Head of caudate nucleus (tissue), 42 donors: ENCODE data around the gene ABCA4.

Experiments used
- DNase-seq, 42 donors: peaks; one replicate each; pipeline versions ENCODE4 v3.0.0 to v3.0.0-alpha.2; 2020 to 2021; ENCODE audit warnings: mixed read lengths in 7 of 42
- intact Hi-C: fragments of 100-400 bp; cut with DNase I; formaldehyde crosslinking; loops from one replicate; pipeline ENCODE4 v1.15.0; 2022

The ABCA4 gene

DNA sequence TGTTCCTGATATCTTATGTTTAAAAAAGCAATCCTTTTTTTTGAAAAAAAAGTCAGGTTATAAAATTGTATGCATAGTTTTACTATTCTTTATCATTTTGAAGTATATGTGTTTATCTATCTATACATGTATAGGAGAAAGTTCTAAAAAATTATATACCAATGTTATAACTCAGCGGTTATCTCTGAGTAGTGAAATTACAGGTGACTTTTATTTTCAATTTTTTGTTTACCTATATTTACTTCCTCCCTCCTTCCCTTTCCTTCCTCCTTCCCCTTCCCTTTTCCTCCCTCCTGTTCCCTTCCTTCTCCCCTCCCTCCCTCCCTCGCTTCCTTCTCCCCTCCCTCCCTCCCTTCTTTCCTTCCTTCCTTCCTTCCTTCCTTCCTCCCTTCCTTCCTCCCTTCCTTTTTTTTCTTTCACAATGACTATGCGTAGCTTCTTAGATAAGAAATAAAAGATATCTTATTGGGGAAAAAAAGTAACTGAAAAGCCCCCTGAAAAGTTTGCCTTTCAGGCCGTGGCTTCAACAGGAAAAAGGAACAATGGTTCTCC lies 77.1 kb downstream of the ABCA4 start:
- DNase-seq = no peak
- intact Hi-C loops = no loop called here

DNA sequence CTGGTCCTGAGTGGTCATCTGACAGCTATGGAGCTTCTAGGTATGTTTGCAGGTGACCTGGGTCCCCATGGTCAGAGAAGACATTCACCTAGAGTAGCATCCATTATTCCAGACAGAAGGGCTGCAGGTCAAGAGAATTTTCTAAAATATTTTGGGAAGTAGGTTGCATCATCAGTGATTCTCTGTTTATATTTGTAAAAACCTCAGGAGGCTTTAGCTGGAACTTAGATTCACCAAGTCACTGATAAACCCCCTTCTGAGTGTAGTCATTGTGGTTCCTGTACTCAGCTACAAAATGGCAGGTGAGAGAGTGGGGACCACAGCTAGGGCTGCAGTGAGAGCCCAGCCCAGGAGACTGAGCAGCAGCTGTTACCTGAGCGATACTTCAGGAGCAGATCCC lies 78.6 kb downstream of the ABCA4 start:
- DNase-seq = no peak
- intact Hi-C loops = no loop called here

DNA sequence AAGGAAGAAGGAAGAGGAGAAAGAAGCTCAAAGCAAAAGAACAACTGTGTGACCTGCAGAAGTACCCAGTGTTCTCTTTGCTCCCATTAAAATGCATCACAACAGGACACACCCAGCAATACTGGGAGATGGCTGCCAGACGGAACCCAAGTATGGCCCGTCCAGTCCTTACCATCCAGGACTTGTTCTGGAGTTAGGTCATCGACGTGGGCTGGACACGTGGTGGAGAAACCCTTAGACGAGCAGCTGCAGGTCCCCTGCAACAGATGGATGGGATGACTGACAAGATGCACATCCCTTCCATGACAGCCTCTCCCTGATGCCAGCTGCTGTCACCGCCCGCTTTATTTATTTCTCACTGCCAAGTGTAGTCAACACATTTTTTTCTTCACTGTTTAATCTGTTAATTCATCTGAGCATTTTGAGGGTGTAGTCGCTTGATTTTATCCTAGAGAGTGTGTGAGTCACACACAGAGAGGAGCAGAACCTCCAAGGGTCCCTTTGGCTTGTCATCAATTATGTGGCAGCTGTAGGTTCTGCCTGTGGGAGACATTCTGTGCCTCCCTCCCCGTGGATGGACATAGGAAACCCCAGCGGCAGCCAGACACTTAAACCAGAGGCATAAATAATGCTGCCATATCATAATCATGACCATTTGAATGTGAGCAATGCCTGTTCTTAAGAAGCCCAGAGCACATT lies 80.9 kb downstream of the ABCA4 start:
- intact Hi-C loops = no loop called here
- no peak for DNase-seq

DNA sequence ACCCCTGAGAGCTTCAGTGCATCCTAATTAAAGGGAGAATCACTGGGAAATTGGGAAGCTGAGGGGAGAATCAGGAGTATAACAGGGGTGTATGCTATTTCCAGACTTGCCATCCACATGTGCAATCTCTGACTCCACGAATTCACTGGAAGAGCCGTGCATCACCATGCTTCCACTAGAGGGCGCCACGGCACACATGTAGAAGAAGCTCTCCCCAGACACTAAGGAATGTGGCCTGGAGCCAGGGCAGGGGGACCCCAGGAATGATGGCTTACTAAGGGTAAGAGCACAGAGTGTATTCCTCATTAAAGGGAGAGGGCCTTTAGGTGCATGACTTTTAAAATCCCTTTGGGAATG lies 81.5 kb downstream of the ABCA4 start:
- peak in 41 of 42 donors; percentile 44 to 88 (median 72) for DNase-seq
- intact Hi-C loops = no loop called here

DNA sequence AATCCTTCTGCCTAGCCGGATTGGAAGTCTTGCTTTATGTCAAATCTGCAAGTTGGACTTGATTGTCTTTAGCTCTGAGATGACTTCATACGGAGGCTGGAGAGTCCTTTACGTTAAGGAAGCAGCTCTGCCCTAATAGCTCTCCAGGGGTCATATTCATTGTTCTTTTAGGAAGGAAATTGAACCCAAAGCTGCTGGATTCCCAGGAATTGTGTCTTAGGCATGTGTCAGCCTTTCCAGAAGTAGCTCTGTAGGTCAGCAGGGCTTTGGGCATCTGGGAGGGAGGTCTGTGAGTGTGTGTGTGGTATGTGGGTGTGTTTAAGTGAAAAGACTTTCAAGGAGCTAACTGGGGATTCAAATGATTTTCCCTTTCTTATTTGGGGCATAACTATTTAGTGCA lies 82.4 kb downstream of the ABCA4 start:
- intact Hi-C loops = no loop called here
- DNase-seq = no peak

DNA sequence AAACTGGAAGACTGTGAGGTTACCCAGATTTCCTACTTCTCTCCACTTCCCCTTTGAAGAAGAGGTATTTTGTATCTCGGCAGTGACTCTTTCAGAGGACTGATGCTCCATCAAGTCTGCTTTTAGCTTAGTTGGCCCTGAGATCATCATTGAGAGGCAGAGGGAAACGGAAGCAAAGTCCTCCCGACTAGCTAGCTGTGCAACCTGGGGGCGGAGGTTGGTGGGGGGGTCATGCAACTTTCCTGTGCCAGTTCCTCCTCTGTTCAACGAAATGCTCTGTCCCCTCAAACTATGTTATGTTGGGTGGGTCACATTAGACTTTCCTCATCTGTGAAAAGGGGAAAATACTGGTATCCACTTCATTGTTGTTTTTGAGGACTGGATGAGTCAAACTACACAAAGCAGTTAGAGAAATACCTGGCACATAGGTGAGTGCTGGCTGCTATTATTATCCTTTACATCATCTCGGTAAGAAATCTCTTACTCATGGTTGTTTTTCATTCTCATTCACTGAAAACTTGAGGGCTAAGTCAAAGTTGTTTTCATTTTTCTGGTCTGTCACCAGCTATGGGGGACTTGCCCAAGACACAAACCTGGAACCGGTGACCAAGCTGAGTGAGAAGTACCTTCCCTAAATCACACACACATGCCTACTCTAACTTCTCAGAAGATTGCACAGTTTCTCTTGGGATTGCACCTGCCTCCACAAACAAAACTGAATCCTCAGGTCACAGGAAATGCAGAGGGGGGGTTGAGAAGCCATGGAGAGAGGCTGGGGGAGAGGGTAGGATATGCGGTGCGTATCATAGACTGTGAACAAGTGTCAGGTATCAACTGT lies 83.3 kb downstream of the ABCA4 start:
- DNase-seq = no peak
- intact Hi-C loops = no loop called here

DNA sequence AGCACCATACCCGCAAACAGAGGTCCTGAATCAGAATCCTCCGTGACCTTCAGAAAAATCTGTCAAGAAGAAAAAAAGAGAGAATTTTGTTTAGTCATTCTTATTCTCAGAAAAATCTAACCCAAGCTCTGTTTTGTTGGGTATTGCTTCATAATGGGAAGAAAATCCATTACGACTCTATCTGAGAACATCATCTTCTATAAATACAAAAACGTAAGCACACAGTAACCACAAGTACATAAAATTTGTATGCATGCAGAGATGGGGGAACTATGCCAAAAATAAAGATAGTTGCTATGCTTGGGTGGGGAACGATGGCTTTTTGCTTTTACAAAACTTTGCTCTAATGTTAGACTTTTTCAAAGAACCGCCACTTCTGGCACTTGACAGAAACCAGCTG lies 84.2 kb downstream of the ABCA4 start:
- DNase-seq = no peak
- intact Hi-C loops = no loop called here

DNA sequence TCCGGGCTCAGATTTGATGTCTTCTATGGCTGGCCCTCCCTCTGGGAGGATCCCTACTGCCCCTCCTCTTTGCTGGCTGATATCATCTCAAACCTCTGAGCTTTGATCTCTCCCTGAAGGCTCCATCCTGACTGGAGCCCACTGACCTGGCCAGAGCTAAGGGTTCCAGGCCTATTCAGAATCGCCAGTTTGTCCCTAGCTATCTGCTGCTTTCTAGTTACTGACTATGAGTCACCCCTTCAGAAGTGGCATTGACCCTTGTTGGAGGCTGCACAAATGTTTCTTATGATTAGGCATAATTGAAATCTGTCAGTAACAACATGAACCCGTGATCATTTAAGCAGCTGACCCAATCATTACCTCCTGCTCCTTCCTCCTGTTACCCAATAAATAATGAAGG lies 87.1 kb downstream of the ABCA4 start:
- intact Hi-C loops = no loop called here

DNA sequence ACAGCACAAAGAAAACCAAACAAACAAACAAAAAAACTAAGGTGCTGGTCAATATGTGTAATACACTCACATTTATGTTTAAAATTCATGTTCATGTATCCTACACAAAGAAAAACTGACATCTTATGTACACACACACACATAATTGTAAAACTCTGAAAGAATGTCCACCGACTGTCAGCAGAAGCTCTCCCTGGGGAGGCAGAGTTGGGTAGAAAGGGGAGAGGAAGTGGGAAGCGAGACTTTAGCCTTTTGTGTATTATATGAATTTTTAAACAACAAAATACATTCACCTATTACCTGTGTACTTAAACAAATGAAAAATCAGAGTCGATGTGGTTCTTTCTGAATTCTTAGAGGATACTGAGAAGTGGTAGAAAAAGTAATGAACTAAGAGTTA lies 88.3 kb downstream of the ABCA4 start:
- intact Hi-C loops = no loop called here
- DNase-seq = no peak

More for the DNA sequence above, 87.1 kb downstream of the ABCA4 start:
- no peak for DNase-seq

DNA sequence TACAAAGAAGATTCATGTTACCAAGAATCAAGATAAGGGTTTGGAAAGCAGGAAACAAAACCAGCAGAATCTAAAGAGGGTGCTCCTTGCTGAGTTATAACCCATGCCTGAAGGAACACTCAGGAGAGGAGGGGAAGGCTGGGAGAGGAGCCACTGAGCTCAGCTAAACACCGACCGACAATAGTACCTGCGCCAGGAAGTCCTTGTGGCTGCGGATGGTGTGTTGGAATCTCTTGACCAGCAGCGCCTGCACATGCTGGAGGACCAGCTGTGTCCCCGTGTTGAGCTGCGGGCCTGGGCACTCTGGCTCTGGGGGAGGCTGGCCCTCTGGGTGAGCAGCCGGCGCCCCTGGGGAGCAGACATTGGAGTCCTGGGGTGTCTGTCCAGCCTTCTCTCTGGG lies 89.4 kb downstream of the ABCA4 start:
- DNase-seq = no peak
- intact Hi-C loops = no loop called here

DNA sequence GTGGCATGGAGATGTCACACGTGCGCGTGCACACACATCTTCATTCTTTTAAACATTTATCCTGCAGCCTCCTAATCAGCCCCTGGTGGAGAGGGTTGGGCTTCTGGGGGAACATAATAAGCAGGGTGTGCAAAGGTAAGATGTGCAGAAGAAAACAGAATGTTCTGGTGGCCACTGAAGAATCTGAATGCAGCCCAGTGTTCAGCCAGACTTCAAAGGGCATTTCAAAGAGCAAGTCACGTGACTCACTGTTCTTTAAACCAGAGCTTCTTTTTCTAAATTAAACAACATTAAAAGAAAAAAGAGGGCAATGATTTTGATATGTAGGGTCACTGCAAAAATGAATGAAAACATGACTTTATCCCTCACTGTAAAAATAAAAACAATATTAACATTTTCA lies 89.8 kb downstream of the ABCA4 start:
- intact Hi-C loops = no loop called here
- DNase-seq = no peak

DNA sequence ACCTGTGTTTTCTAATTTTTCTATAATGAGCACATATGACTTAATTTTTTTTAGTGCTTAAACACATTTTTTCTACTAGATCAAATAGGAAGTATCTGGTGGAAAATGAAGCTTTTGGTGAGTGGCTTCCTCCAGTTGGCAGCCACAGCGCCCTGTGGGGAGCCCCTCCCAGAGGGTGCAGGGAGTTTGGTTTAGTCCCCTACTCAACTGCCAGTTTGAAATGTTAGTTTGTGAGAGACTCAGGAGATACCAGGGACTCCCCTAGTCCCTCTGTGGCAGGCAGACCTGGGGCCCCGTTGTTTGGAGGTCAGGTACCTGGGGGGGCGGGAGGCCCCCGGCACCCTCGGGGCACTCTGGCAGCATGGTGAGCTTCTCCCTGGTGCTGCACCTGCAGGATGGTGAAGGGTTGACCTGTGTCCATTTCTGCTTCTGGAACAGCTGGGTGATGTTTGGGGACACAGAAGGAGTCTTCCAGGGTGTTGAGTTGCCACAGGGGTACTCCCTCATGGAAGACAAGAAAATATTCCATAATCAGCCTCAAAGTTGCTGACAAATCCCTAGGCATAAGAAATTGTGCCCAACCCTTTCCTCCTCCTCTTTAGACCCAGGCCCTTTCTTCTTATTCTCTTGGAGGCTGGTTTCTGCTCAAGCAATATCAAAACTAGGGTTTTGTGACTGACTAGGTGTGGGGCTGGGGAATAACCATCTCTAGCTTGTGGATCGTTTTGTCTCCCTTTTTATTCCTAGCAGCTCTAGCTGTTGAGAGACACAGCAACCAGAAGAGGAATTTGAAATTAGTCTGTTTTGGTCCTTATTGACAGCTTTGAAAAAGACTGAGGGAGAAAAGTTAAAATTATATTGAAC lies 91.6 kb downstream of the ABCA4 start:
- no peak for DNase-seq
- intact Hi-C loops = no loop called here

DNA sequence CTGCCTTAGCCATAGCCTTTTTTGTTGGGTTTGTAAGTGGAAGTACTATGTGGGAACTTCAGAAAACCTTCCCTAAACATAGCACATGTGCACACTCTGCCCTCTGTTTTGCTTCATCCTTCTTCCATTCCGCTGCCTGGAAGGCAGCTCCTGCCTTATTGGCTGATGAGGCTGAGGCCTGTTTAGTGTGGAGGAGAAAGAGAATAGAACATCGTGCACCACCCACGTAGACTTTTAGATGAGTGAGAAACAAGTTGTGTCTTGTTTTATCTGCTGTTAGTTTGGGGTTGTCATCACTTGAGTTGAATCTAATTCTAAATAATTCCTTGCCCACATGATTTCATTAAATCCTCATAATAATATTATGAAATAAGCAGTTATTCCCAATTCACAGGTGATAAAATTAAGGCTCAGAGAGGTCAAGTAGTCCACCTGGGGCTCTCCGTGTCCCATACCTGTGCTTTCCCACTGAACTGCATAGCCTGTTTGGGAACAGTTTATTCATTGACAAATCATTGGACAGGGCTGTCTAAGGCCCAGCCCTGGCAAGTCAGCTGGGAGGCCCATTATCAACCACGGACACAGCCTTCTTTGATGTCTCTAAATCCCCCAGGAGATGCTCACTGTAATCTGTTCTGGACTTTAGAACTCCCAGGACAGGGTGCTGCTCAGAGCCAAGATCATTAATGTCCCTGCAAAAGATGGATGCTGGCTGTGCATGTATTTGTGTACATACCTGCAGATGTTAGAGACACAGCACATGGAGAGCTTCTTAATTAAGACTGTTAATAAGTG lies 93.0 kb downstream of the ABCA4 start:
- intact Hi-C loops = no loop called here
- DNase-seq = no peak

DNA sequence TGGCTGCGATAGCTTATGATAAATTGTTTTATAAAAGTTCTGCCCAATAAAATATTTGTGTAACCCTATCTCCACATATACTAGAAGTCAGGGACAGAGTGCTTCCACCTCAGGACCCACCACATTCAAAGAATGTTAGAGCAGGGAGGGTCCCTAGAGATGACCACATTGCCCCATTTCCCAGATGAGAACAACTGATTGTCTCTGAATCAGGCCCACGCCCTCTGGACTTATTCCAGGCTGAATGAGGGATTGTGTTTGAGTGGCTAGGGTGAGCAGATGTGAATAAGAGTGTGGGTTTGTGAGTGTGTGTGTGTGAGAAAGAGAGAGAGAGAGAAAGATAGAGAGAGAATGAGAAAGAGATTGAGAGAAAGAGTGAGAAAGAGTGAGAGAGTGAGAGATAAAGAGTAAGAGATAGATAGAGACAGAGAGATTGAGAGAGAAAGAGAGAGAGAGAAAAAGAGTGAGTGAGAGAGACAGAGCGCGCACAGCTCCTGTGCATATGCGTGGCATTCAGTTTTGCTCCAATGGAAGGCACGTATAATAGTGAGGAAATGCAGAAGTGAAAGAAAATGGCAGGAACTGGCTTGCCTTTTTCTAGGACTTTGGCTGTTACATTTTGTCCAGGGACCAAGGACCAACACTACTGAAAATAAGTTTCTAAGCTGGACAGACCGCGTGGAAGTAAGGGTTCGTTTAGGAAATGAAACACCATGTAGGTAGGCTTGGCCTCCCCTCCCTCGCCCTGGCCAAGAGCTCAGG lies 94.1 kb downstream of the ABCA4 start:
- intact Hi-C loops = no loop called here
- DNase-seq = no peak

DNA sequence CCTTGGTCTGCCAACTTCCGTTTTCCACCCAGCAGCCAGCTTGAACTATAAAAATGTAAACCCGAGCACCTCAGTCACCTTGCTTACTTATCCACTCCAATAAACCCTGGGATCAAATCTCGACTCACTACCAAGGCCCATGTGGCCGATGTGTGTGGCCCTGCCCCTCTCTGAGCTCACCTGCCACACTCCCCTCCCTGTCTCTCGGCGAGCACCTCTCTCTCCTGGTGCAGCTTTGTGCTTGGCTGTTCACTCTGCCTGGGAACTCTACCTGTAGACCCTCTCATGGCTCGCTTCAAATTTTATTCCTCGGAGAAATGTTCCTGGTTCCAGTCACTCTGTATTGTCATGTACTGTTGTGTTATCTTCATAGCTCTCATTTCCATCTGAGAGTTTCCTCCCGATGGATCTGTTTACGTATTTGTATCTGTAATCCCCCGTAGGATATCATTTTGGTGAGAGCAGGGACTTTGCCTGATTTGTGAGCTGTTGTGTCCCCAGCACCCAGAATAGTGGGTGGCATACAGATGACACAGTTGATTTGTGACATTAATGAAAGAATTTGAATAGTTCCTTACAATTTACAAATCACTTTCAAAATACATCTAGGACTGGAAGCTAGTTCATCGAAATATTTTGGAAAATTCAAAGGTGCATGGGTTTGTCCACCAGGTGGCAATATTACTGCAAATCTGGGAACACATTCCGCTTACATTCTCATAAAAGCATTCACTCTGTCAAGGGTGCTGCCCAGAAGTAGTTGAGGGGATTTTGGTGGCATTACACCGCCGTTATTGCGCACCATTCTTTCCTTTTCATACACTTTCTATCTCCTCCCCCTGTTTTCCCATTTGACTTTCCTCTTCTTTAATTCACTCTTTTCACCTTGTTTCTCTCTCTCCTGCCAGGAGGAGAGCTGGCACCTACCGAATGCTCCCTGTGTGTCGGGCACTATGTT lies 95.3 kb downstream of the ABCA4 start:
- intact Hi-C loops = no loop called here
- peak in 20 of 42 donors; percentile 17 to 72 (median 42) for DNase-seq

DNA sequence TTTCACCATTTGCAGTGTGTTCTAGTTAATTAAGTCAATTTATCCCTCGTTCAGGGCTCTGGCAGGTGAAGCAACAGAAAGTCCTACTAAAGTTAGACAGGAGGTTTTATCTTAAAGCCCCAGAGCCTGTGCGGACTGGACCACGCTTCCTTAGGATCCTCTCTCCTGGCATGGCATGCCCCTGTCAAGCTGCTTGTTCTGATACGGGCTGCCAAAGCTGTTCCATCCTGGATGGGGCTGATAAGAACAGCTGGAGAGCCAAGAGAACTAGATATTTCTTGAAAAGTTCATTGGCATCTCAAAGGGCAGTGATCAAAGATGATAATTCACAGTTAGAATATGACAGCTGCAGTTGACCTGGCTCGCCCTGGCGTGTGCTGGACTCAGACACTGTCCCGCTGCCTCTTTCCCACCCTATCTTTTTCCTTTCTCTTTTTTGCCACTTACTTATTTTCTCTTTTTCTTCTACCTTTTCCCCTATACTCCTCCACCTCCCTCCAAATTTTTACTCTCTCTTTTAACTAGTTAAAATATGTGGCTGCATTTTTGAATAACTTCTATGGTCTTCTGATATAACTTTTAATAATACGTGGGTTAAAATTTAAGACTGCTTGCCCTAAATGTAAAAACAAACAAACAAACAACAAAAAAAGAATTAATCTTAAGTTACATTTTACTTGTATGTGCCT lies 96.7 kb downstream of the ABCA4 start:
- no peak for DNase-seq
- intact Hi-C loops = no loop called here
